HG03342 (cell line): ENCODE measurements around the gene ELL2.

Experiments
- ATAC-seq: cut with Tn5 transposase; IDR thresholded peaks from one replicate; pipeline ENCODE4 v1.9.1; 2021; ENCODE audit warnings: mild to moderate bottlenecking, moderate library complexity; ENCODE audit not compliant: unreplicated experiment

The ELL2 gene

DNA sequence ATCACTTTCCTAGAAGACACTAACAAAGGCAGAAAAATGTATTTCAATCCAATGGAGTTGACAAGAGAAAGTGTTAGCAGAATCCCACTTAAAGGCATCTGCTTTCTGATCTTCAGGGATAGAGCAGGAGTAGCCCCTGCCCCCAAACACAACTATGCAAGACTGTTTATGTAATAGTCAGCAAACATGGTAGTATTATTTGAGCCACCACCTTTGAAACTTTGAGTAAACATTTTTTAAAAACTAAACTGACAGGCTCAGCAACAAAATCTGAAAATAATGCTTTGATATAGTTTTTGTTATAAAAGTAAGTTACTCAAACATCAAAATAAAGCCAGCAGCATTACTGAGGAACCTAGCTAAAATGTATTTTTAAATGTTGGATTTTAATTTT lies 4.8 kb downstream of the ELL2 start:
- no peak for ATAC-seq

DNA sequence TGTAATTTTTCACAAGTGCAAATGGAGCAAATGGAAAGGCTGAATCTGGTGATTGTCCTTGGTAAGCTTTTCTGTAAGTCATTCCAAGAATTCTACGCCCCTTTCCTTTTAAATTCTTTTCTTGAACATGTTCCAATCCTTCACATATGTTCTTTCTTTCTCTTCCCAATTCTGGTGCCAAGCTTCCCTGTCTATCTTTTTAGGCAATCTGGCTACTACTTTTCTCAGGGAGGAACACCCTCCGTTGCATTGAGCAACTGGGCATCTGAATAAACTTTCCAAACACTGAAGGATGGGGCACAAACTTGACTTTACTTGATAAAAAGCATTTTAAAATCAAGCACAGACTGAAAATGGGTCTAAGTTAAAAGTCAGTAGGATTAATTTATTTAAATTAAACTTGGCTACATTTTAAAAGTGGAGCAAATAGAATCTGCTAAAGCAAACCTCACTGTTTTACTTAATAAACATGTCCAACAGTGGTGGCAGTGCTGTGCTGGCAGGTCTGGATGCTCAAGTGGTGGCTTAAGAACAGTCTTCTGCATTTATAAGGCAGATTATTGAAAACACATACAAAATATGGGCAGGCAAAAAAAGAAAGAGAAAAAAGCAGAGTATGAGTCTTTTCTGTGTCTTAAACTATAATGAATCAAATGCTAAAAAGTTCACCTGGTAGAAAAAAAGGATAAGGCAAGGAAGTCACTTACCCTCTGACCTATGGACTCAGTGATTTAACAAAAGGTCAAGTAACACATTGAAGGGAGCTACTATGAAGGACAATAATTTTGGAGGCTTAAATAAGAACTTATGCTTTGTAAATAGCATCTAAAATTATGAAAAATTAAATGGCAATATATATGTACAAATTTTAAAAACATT lies 5.4 kb downstream of the ELL2 start:
- ATAC-seq, result no peak

DNA sequence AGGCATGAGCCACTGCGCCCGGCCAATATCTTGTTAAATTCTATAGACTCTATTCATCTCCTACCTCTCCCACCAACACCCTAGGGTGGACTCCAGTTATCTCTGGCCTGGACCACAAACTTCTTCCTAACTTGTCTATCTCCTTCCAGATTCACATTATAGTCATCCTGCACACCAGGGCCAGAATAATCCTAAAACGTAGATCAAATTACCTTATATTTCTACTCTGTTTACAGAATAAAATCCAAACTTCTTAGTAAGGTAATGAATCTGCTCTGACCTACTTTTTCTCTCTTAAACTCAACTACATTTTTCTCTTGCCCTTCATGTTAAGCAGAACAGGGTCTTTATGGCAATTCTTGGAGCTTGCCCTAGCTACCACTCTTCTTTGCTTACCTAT lies 6.9 kb downstream of the ELL2 start:
- no peak for ATAC-seq

DNA sequence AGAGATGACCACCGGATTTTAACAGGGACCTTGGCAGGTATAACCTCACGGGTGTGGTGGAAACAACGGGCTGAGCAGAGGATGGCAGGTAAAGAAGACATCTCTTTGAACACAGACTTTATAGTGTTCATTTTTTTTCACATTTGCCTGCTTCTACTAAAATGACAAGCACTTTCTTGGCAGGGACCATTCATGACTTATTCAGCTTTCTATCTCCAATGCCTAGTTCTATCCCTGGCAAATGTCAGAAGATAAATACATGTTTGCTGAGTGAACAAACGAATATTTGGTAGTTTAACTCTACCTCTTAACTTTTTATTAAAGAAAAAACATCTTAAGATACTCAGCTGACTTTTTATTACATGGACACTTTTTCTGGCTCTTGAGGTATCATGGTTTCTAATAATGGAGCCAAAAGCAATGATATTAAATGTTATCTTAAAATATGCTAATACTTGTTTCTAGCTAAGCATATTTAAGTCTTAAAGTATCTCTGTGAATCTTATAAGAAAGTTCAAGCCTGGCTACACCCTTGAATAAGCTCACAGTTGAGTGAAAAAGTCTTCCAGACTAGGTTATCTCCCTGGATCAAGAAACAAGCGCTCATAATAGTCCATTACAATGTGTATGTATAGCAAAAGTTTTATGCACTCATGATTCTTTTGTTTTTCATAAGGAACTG lies 8.5 kb downstream of the ELL2 start:
- no peak for ATAC-seq

DNA sequence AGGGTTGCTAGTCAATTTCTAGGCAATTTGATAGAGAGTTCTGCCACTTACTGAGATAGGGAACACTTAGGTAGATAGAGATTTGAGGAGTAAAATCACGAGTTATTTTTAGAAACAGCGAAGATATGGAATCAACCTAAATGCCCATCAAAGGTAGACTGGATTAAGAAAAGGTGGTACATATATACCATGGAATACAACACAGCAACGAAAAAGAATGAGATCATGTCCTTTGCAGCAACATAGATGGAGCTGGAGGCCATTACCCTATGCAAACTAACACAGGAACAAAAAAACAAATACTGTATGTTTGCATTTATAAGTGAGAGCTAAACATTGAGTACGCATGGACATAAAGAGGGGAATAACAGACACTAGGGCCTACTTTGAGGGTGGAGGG lies 9.7 kb downstream of the ELL2 start:
- no peak for ATAC-seq

DNA sequence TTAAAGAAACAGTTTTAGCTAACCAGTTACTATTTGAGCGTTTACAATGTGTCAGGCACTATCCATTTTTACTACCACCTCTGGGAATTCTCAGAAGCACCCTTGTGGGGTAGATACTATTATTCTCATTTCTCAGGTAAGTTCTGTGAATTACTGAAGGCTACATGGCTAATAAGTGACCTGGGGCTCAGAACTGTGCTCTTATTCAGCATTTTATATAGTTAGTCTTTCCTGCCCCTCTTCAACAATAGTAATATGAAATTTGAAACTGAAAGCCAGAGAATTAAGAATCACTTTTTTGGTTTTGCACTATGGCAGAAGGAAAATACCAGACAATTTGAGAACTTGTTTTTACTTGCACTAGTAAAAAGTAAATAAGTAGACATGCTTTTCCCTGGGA lies 11.8 kb downstream of the ELL2 start:
- ATAC-seq, result peak; percentile 47

DNA sequence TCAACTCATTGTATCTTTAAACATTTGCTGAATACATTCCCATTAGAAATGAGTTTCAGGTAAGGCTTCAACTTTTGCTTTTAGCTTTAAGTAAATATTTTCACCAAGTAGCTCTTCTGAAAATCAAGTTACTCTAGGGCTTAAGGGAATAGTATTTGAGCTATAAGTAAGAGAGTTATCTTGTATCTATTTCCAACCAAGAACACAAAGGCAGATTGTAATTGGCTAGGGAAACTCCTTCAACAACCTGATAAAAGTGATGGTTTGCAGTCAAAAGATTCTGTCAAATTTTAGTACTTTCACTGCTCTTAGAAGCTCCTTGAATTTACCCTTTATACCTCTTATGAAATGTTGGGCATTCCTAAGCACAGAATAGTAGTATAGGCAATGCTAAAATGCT lies 13.0 kb downstream of the ELL2 start:
- ATAC-seq, result no peak

GRCh38 chr5:95946451-95946850 lies 15.2 kb downstream of the ELL2 start:
- ATAC-seq, result no peak

DNA sequence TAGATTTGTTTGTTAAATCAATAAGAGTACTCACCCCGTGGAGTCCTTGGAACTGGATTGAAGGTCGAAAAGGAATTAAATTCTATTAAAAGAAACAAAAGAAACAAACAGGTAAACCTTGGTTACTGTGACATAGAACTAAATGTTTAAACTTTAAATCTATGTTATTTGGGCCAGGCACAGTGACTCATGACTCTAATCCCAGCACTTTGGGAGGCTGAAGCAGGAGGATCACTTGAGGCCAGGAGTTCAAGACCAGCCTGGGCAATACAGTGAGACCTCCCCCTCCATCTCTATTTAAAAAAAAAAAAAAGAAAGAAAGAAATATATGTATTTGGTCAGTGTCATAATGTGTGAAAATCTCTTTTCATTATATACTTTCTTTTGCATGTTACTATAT lies 18.7 kb downstream of the ELL2 start:
- ATAC-seq, result no peak

DNA sequence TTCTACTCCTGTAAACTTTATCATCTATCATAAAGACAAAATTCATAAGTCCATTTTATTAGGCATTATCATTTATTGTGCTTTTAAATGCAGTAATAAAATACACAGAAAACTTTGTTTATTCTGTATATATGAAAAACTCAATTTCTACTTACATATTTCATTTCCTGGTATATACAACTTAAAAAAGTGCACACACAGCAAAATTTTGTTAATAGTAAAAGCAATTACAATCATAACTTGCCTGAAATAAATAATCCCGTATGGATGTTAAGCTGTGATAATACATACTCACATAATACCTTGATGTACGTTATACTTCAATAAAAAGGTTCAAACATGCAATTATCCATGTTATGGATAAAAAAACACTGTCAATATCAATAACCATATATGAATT lies 19.2 kb downstream of the ELL2 start:
- no peak for ATAC-seq

DNA sequence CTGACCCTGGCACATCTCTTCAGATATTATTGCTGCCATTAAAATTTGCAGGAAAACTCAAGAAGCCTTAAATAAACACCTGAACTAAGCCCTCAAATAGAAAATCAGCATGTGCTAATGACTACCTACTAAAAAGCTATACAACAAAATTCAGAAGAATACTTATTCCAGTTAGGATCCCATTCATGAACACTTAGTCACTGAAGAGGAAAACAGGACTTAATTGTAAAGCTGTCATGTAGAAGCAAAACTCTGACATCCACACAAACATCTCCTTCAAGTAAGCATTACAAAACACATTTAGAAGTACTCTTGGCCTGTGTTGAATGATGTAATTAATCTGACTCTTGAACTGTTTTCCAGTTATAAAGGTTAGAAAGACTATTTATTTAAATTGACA lies 19.9 kb downstream of the ELL2 start:
- ATAC-seq, result no peak

- ATAC-seq, result no peak
Observed at GRCh38 chr5:95940758-95941682, 20.6 kb downstream of the ELL2 start.

DNA sequence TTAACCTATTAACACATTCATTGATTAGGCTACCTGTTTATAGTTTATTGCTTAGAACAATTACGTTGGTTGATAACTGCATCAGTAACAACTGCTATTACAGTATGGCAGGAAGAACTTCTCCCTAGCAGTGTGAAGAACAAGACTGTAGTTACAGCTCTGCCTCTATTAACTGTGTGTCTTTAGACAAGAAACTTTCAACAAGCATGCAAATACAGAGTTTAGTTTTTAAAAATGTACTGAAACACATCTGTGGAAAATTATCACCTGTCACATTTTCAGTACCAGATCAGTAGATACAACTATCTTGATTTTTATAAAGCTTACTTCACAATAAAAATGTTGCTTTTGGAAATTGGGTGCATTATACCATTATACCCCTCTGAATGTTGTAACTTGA lies 22.2 kb downstream of the ELL2 start:
- ATAC-seq, result peak; percentile 55

DNA sequence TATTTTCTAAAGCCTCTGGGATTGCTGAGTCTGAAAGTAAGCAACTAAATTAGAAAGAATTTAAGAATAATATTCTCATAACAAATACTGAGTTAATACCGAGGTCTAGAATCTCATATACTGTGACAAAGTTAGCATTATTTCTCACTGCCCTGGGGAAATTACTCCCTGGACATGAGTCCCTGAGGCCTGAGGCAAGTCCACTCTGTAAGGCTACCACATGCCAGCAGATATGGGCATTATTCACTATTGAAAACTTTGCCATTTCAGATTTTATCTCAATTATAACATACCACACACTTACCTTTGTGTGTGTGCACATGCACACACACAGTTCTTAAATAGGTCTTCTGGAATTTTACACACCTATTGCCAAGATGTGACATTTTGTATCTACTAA lies 22.9 kb downstream of the ELL2 start:
- ATAC-seq, result no peak

DNA sequence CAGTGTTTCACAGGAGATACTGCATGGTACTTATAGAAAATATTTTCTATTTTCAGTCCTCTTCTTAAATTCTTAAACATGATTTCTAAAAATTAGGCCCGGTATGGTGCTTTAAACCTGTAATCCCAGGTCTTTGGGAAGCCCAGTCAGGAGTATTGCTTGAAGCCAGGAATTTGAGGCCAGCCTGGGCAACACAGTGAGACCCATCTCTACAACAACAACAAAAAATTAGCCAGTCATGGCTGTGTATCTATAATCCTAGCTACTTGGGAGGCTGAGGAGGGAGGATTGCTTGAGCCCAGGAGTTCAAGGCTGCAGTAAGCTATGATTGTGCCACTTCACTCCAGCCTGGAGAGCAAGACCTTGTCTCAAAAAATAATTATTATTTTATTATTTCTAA lies 23.3 kb downstream of the ELL2 start:
- no peak for ATAC-seq

DNA sequence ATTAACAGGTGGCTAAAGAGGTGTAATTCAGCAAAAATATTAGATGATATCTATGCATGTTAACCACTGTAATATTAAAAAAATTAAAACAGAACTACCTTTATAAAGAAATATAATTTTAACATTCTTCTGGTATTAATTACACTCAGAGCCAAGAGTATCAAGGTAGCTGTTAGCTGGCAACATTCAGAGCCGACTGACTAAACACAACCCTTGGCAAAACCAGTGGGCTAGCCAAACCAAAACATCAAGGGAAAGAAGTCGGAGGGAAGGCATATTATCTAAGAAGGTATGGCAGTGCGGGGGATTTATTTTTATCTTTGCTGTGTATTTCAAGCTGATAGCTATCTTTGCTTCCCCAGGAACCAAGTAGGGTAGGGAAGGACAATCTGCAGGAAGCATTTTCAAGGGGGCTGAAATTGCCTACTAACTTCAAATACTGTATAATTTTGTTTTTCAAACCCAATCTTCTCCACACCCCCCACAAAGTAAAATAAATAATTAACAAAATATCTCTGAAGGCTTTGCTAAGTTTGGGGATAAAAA lies 24.0 kb downstream of the ELL2 start:
- no peak for ATAC-seq

- no peak for ATAC-seq
Observed at GRCh38 chr5:95936812-95937397, 24.7 kb downstream of the ELL2 start.

GRCh38 chr5:95935553-95936100 lies 26.0 kb downstream of the ELL2 start:
- no peak for ATAC-seq

- no peak for ATAC-seq
Observed at GRCh38 chr5:95934207-95934804, 27.3 kb downstream of the ELL2 start.

DNA sequence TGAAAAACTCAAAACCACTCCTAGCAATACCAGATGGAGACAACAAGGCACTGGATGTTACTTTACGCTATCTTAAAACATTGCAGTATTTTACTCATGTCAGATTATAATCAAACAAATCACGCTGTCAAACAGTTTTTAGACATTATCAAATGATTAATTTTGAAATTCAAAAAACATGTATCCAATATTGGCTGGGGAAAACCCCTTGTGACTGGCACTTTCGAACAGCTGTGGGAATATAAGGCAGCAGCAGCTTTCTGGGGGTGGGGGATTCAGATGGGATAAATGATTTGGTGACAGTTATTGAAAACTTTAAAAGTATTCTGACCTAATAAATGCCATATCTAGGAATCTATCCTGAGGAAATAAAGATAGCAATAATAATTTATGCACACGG lies 28.7 kb downstream of the ELL2 start:
- no peak for ATAC-seq
